PFSK-1 (cell line): ENCODE results near the gene CLDN4.

Experiments
- FOXP2 ChIP-seq: optimal IDR thresholded peaks from 2 replicates; pipeline ENCODE3; 2011; ENCODE audit warnings: borderline replicate concordance, control low read depth, inconsistent platforms; ENCODE audit not compliant: insufficient read depth; ENCODE audit errors: extremely low read length, extremely low read depth
- POLR2AphosphoS5 ChIP-seq: IDR thresholded peaks from 2 replicates; pipeline ENCODE4 v1.6.1; 2012; ENCODE audit warnings: low read depth, mild to moderate bottlenecking, control low read depth, low read length, moderate library complexity
- SIN3A ChIP-seq: IDR thresholded peaks from 2 replicates; pipeline ENCODE4 v1.6.1; 2012; ENCODE audit warnings: mild to moderate bottlenecking, low read length, moderate library complexity, borderline replicate concordance; ENCODE audit not compliant: insufficient read depth
- TAF1 ChIP-seq: IDR thresholded peaks from 2 replicates; pipeline ENCODE4 v1.6.1; 2012; ENCODE audit warnings: low read length, control low read depth, borderline replicate concordance; ENCODE audit not compliant: insufficient read depth
- TF ChIP-seq, protein P1 (sequence below), 2 experiments: IDR thresholded peaks; 2 replicates each; pipeline versions ENCODE4 v1.6.1 to v1.8.0; 2011 to 2012; ENCODE audit warnings: low read depth in 2 of 2, low read length in 2 of 2, control low read depth in 1 of 2, inconsistent platforms in 1 of 2, mild to moderate bottlenecking in 1 of 2, moderate library complexity in 1 of 2; ENCODE audit not compliant: insufficient read depth in 1 of 2

Gene CLDN4

DNA sequence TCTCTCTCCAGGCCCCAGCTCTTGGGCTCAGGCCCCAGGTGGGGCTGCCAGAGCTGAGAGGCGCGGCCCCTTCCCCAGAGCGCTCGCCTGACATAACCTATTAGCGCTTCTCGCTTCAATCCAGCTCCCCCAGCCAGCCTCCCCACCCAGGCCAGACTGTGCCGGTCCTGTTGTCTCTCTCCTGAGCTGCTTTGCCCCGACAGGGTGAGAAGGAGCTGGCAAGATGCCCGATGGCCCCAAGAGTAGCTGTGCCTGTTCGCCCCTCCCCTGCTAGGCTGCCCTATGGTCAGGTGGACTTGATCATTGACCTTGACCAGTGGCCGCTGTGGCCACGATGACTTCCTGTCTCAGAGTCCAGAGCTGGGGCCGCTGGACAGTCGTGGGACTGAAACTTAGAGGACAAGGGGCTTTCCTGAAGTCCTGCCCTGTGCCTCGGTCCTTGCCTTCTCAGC, 39.3 kb downstream of the CLDN4 start:
- TF ChIP-seq, protein P1, sequence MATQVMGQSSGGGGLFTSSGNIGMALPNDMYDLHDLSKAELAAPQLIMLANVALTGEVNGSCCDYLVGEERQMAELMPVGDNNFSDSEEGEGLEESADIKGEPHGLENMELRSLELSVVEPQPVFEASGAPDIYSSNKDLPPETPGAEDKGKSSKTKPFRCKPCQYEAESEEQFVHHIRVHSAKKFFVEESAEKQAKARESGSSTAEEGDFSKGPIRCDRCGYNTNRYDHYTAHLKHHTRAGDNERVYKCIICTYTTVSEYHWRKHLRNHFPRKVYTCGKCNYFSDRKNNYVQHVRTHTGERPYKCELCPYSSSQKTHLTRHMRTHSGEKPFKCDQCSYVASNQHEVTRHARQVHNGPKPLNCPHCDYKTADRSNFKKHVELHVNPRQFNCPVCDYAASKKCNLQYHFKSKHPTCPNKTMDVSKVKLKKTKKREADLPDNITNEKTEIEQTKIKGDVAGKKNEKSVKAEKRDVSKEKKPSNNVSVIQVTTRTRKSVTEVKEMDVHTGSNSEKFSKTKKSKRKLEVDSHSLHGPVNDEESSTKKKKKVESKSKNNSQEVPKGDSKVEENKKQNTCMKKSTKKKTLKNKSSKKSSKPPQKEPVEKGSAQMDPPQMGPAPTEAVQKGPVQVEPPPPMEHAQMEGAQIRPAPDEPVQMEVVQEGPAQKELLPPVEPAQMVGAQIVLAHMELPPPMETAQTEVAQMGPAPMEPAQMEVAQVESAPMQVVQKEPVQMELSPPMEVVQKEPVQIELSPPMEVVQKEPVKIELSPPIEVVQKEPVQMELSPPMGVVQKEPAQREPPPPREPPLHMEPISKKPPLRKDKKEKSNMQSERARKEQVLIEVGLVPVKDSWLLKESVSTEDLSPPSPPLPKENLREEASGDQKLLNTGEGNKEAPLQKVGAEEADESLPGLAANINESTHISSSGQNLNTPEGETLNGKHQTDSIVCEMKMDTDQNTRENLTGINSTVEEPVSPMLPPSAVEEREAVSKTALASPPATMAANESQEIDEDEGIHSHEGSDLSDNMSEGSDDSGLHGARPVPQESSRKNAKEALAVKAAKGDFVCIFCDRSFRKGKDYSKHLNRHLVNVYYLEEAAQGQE (IDR thresholded peaks at IDR 0.05; ENCODE audit: insufficient read depth in 1 of 2, low read depth in 2 of 2, low read length in 2 of 2) = no peak
- TF ChIP-seq TAF1 (no peak), POLR2AphosphoS5 (no peak), SIN3A (no peak), FOXP2 (no peak)

DNA sequence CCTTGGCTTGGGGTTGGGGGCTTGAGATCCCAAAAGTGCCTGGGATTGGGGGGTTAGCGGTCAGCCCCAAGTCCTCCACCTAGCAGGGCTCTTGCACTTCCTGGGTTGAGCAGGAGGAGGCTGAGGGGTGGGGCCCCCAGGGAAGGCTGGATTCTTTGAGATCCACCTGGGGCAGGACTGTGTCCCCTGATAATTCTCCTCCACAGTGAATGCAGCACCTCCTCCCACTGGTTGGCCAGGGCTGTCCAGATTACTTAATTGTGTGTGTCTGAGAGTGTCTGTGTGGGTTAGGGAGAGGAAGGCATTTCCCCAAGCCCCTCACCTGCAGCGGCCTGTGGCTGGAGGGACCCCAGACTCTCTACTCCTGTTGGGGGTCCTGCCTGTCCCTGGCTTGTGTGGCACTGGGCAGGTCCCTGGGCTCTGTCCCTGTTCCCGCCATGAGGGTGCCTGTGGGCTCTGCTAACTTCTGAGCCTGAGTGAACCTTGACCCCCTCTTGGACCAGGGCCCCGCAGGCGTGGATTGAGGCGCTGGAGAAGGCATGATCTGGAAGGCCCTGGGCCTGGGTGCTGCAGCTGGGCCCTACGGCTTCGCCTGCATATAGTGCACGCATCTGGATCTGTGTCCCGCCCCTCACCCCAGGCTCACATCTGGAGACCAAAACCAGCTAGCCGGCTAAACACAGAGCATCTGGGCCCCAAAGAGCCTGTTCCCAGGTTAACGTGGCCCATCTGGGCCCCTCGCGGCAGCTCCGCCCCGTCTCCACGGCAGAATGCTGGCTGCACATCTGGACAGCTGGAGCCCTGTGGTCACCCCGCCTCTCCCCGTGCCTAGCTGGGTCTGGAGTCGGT, 40.6 kb downstream of the CLDN4 start:
- TF ChIP-seq POLR2AphosphoS5 (no peak), TAF1 (no peak), SIN3A (no peak), FOXP2 (no peak)
- TF ChIP-seq, protein P1 (IDR thresholded peaks at IDR 0.05; ENCODE audit: insufficient read depth in 1 of 2, low read depth in 2 of 2, low read length in 2 of 2) = no peak

DNA sequence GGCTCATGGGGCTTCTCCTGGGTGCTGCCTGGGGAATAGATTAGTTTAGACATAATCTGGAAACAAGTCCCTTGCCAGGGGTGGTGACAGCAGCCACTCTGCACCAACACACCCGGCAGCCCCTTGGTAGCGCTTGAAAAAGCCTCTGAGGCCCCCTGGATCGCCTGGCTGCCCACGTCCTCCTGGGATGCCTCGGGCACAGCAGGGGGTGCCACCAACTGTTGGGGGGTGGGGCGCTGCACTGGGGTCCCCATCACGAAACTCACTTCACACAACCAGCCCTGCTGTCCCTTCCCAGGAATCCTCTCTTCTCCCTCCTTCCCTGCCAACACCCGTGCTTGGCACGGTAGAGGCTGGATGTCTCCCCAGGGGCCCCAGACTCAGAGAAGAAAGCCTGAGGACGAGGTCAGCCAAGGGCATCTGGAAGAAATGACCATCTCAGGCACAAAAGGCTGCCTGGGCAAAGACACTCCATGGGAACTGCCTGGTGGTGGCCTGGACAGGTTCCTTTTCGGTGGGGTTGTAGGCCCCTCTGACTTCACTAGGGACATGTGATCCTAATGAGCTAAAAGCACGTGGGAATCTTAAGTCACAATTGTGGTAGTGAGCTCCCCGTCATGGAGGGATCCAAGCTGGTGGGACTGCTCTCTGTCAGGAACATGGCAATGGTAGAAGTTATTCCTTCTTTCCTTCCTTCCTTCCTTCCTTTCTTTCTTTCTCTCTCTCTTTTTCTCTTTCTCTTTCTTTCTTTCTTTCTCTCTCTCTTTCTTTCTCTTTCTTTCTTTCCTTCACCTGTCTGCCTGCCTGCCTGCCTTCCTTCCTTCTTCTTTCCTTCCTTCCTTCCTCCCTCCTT, 41.5 kb downstream of the CLDN4 start:
- TF ChIP-seq, protein P1 (IDR thresholded peaks at IDR 0.05; ENCODE audit: insufficient read depth in 1 of 2, low read depth in 2 of 2, low read length in 2 of 2) = no peak
- no peak for TF ChIP-seq SIN3A

DNA sequence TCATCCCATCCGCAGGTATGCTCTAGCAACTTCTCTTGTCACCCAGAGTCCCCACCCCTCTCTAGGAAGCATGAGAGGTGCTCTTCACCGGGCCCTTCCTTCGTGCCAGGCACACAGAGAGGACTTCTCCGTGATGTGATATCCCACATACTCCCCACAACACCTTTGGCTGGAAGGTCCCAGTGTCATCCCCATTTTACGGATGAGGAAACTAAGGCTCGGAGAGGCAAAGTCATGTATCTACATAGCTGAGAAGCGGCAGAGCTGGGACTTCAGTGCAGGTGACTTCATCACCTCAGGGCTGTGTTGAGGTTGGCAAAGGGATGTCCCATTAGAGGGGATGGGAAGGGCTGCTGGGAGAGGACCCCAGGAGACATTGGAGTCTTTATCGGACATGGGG, 45.6 kb downstream of the CLDN4 start:
- TF ChIP-seq POLR2AphosphoS5 (no peak), SIN3A (no peak), TAF1 (no peak), FOXP2 (no peak)
- TF ChIP-seq, protein P1 (IDR thresholded peaks at IDR 0.05; ENCODE audit: insufficient read depth in 1 of 2, low read depth in 2 of 2, low read length in 2 of 2) = no peak
